T-cell (primary cell): ENCODE data around the gene PCLO. TPM values are rescaled to one million over a fixed set of nuclear protein-coding genes. Genes with fewer than 3 reads are reported as not detected.
"Not testable (repeated sequence)": the region's sequence is repeated elsewhere in the genome, so short reads cannot be mapped to it uniquely, and the experiment has no call there.

Experiments used
- ATAC-seq, 4 experiments: fragments of 200-7000 bp in 3 of 4; fragments of 150-1000 bp in 1 of 4; cut with Tn5 transposase; replicated peaks in 1 of 4; 1 replicate in 3 of 4; 2 replicates in 1 of 4; pipeline ENCODE4 v1.10.0; 2021; ENCODE audit warnings: moderate library complexity in 3 of 4, mild to moderate bottlenecking in 2 of 4, moderate number of reproducible peaks in 1 of 4
- CTCF ChIA-PET, 2 donors: fragments of 300-600 bp; sonication (Branson Sonifier 250); formaldehyde crosslinking; loops; one replicate each; lab custom pipeline; 2022; ENCODE audit warnings: antibody characterized with exemption in 2 of 2; lab: Charles Lee
- POLR2A ChIA-PET, 2 donors: fragments of 300-600 bp; sonication (Branson Sonifier 250); formaldehyde crosslinking; loops; one replicate each; lab custom pipeline; 2022; ENCODE audit warnings: antibody characterized with exemption in 2 of 2; lab: Charles Lee
- DNase-seq, 35 experiments: peaks; one replicate each; pipeline versions ENCODE4 v3.0.0 to v3.0.0-alpha.2; 2013 to 2023
- H3K27ac ChIP-seq: one replicate; pipeline ENCODE4 v1.5.1; 2013; ENCODE audit warnings: low read length
- H3K27me3 ChIP-seq, 2 experiments: replicated peaks in 1 of 2; 1 replicate in 1 of 2; 2 replicates in 1 of 2; pipeline versions ENCODE4 v1.6.1 to v1.7.0; 2013; ENCODE audit warnings: low read length in 1 of 2, mixed read lengths in 1 of 2; ENCODE audit not compliant: control insufficient read depth in 2 of 2, insufficient read depth in 2 of 2; ENCODE audit errors: extremely low read depth in 1 of 2
- H3K36me3 ChIP-seq, 2 donors: 1 replicate in 1 of 2; 2 replicates in 1 of 2; pipeline versions ENCODE4 v1.6.1 to v1.7.0; 2013; ENCODE audit warnings: low read length in 1 of 2; ENCODE audit not compliant: control insufficient read depth in 2 of 2, insufficient read depth in 1 of 2; ENCODE audit errors: extremely low read depth in 1 of 2
- H3K4me1 ChIP-seq, 2 experiments: 1 replicate in 1 of 2; 2 replicates in 1 of 2; pipeline versions ENCODE4 v1.6.1 to v1.7.0; 2013; ENCODE audit warnings: low read length in 2 of 2, mixed read lengths in 1 of 2; ENCODE audit not compliant: insufficient read depth in 2 of 2, control insufficient read depth in 1 of 2; ENCODE audit errors: extremely low read depth in 1 of 2
- H3K4me3 ChIP-seq, 2 donors: 1 replicate in 1 of 2; 2 replicates in 1 of 2; pipeline versions ENCODE4 v1.5.1 to v1.7.0; 2013; ENCODE audit warnings: mild to moderate bottlenecking in 2 of 2, low read length in 1 of 2, moderate library complexity in 1 of 2; ENCODE audit not compliant: control insufficient read depth in 1 of 2; ENCODE audit errors: extremely low read depth in 1 of 2
- H3K9me3 ChIP-seq: 2 replicates; pipeline ENCODE4 v1.7.0; 2013
- H3K27ac Mint-ChIP-seq, 2 donors: one replicate each; pipeline ENCODE4 v1.8.0; 2020 to 2021; ENCODE audit warnings: mild to moderate bottlenecking in 2 of 2, mixed read lengths in 2 of 2
- H3K27me3 Mint-ChIP-seq, 2 donors: one replicate each; pipeline ENCODE4 v1.8.0; 2021 to 2022; ENCODE audit warnings: mixed read lengths in 2 of 2
- H3K36me3 Mint-ChIP-seq: one replicate; pipeline ENCODE4 v1.8.0; 2021; ENCODE audit warnings: mixed read lengths
- H3K4me1 Mint-ChIP-seq, 3 donors: one replicate each; pipeline ENCODE4 v1.8.0; 2020 to 2022; ENCODE audit warnings: mixed read lengths in 3 of 3, mild to moderate bottlenecking in 1 of 3
- H3K4me3 Mint-ChIP-seq, 3 donors: one replicate each; pipeline ENCODE4 v1.8.0; 2020 to 2022; ENCODE audit warnings: mild to moderate bottlenecking in 3 of 3, mixed read lengths in 3 of 3, moderate library complexity in 3 of 3
- H3K9me3 Mint-ChIP-seq, 3 donors: one replicate each; pipeline ENCODE4 v1.8.0; 2020 to 2022; ENCODE audit warnings: mixed read lengths in 3 of 3
- WGBS: methylation state at CpG from one replicate; pipeline ENCODE4 v1.1.5; 2013; ENCODE audit warnings: missing lambda C conversion rate; ENCODE audit not compliant: insufficient coverage; 5-methylcytosine and 5-hydroxymethylcytosine counted together
- total RNA-seq, 35 experiments: library from RNA in 6 of 35; stranded (reverse) in 6 of 35; fragments of 120-200 nt in 1 of 35; gene quantifications; one replicate each; pipeline versions ENCODE4 v1.2.1 to v1.2.4 and lab custom pipeline; 2013 to 2026

Gene PCLO
- total RNA-seq, 5 donors from 2014 or later (not counting 1 experiment from before 2014, with no cell fraction given): 0.03 to 0.05 (median 0.03) TPM; not detected in 1

- Histone ChIP-seq H3K27ac (no peak overlapping the region), H3K4me3 (no peak overlapping the region), H3K27me3 (no peaks in the 10 kb centered on the region), H3K9me3 (no peaks in the 10 kb centered on the region), H3K36me3 (no peaks in the 10 kb centered on the region), H3K4me1 (no peaks in the 10 kb centered on the region)
- Mint-ChIP-seq H3K4me1 (no peaks in the 10 kb centered on the region), H3K36me3 (no peaks in the 10 kb centered on the region), H3K27me3 (no peaks in the 10 kb centered on the region), H3K4me3 (no peak overlapping the region), H3K9me3 (peaks cover 3 to 8% (median 6%) of the 10 kb centered on the region in 3 donors), H3K27ac (no peak overlapping the region)
- ChIA-PET POLR2A (no interaction called here), CTCF (no interaction called here)
- no peak for DNase-seq
- ATAC-seq: no peak
Observed at GRCh38 chr7:82925331-82925730, 237.4 kb downstream of the PCLO start.

DNA sequence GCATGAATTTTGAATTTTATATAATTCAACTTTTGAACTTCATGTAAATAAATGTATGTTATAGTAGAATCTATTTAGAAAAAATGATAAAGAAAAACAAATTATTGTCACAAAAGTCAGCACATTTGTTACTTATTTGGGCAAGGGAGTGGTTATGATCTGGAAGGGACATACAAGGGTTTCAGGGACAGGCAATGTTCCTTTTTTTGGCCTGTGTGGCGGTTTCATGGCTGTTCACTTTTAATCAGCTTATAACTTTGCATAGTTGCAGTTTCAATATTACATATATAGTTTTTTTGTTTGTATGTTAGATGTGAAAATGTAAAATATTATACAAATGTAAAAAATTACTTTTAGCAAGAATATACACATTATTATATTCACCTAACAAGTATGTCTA, 256.2 kb downstream of the PCLO start:
- no peaks in the 10 kb centered on the region for H3K36me3 Mint-ChIP-seq
- no peaks in the 10 kb centered on the region for H3K27me3 ChIP-seq
- H3K9me3 Mint-ChIP-seq: peaks cover 4 to 15% (median 5%) of the 10 kb centered on the region in 3 donors
- H3K4me1 Mint-ChIP-seq: no peaks in the 10 kb centered on the region
- no peak overlapping the region for H3K4me3 Mint-ChIP-seq
- H3K4me1 ChIP-seq: no peaks in the 10 kb centered on the region
- ATAC-seq (no peak), DNase-seq (no peak)
- WGBS: no CpG with 5 or more reads among the region's 1 CpG
- POLR2A ChIA-PET: no interaction called here
- H3K36me3 ChIP-seq: no peaks in the 10 kb centered on the region
- no peaks in the 10 kb centered on the region for H3K9me3 ChIP-seq
- H3K27me3 Mint-ChIP-seq: no peaks in the 10 kb centered on the region
- H3K27ac Mint-ChIP-seq: no peak overlapping the region
- CTCF ChIA-PET: no interaction called here
- H3K27ac ChIP-seq: no peak overlapping the region
- no peak overlapping the region for H3K4me3 ChIP-seq

DNA sequence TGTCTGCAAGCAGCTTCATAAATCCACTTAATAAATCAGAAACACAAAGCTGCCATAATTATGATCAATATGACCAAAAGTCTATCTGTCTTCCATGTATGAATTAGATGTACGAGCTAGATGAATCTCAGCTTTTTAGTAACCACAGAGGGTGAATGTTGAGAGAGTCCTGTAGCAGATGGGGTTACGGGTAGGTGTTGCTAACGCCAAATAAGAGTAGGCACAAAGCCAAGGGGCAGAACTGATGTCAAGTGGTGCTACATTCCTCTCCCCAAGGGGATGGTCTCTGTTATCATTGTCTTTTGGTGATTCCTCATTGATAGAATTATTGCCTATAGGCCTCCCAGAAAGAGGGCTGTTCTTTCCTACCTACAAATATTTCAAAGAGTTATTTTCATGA, 257.8 kb downstream of the PCLO start:
- Histone ChIP-seq H3K27me3 (no peaks in the 10 kb centered on the region), H3K4me1 (no peaks in the 10 kb centered on the region), H3K4me3 (no peak overlapping the region), H3K9me3 (no peaks in the 10 kb centered on the region), H3K36me3 (no peaks in the 10 kb centered on the region), H3K27ac (no peak overlapping the region)
- Mint-ChIP-seq H3K27ac (no peak overlapping the region), H3K36me3 (no peaks in the 10 kb centered on the region), H3K4me3 (no peak overlapping the region), H3K9me3 (peaks cover 0 to 15% (median 2%) of the 10 kb centered on the region in 3 donors), H3K4me1 (no peaks in the 10 kb centered on the region), H3K27me3 (no peaks in the 10 kb centered on the region)
- CTCF ChIA-PET: no interaction called here
- POLR2A ChIA-PET: no interaction called here
- DNase-seq (no peak), ATAC-seq (no peak)
- WGBS: 80% methylated on average over 1 of the region's 3 CpGs

DNA sequence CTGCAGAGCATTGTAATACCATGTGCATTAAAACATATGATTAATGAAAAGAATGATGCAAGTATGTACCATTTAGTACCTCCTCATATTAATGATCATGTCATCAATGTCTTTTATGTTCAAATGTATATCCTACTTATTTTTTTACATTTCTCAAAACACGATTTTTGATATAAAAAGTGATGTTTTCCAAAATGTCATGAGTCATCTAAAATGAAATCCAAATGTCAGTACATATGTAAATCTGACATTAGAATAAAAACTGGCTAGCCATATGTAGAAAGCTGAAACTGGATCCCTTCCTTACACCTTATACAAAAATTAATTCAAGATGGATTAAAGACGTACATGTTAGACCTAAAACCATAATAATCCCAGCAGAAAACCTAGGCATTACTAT, 261.6 kb downstream of the PCLO start:
- H3K4me3 ChIP-seq, H3K36me3 ChIP-seq, DNase-seq, ATAC-seq, H3K27me3 ChIP-seq, H3K36me3 Mint-ChIP-seq, H3K27ac ChIP-seq, H3K9me3 Mint-ChIP-seq, H3K4me1 Mint-ChIP-seq, CTCF ChIA-PET, H3K4me1 ChIP-seq, H3K27ac Mint-ChIP-seq, H3K4me3 Mint-ChIP-seq, POLR2A ChIA-PET, H3K9me3 ChIP-seq, H3K27me3 Mint-ChIP-seq: not testable (repeated sequence)
- no CpG with 5 or more reads among the region's 2 CpGs for WGBS

DNA sequence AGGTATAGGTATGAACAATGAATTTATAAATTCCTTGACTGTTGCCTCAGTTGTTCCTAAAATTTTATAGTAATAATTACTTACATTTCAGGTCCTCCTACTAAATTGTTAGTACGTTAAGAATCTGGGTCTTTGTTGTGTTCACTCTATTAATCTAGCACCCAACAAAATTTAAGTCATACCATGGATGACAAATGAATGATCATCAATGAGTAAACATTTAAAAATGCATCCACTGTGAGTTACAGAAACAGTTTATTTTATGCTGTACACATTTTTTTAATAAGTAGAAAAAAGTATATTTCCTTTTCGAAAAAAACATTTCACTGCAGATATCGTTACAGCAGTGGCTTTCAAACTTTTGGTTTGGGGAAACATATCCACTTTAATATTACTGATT, 265.2 kb downstream of the PCLO start:
- ATAC-seq: no peak
- no peak overlapping the region for H3K27ac ChIP-seq
- DNase-seq: no peak
- H3K4me3 ChIP-seq: no peak overlapping the region
- no peaks in the 10 kb centered on the region for H3K9me3 ChIP-seq
- H3K4me3 Mint-ChIP-seq: no peak overlapping the region
- H3K36me3 ChIP-seq: no peaks in the 10 kb centered on the region
- H3K4me1 ChIP-seq: no peaks in the 10 kb centered on the region
- no CpG with 5 or more reads among the region's 3 CpGs for WGBS
- H3K9me3 Mint-ChIP-seq: peaks cover 0 to 7% (median 0%) of the 10 kb centered on the region in 3 donors
- no peaks in the 10 kb centered on the region for H3K4me1 Mint-ChIP-seq
- H3K27me3 Mint-ChIP-seq: no peaks in the 10 kb centered on the region
- no peak overlapping the region for H3K27ac Mint-ChIP-seq
- no peaks in the 10 kb centered on the region for H3K36me3 Mint-ChIP-seq
- H3K27me3 ChIP-seq: no peaks in the 10 kb centered on the region
- ChIA-PET POLR2A (no interaction called here), CTCF (no interaction called here)

- H3K27me3 Mint-ChIP-seq, CTCF ChIA-PET, H3K4me3 Mint-ChIP-seq, H3K27me3 ChIP-seq, H3K36me3 Mint-ChIP-seq, H3K9me3 Mint-ChIP-seq, H3K4me3 ChIP-seq, H3K27ac Mint-ChIP-seq, H3K4me1 Mint-ChIP-seq, H3K4me1 ChIP-seq, ATAC-seq, DNase-seq, H3K27ac ChIP-seq, H3K9me3 ChIP-seq, POLR2A ChIA-PET, H3K36me3 ChIP-seq: not testable (repeated sequence)
- 64% methylated on average over 6 of the region's 7 CpGs for WGBS
Observed at GRCh38 chr7:82894341-82894740, 268.3 kb downstream of the PCLO start.

DNA sequence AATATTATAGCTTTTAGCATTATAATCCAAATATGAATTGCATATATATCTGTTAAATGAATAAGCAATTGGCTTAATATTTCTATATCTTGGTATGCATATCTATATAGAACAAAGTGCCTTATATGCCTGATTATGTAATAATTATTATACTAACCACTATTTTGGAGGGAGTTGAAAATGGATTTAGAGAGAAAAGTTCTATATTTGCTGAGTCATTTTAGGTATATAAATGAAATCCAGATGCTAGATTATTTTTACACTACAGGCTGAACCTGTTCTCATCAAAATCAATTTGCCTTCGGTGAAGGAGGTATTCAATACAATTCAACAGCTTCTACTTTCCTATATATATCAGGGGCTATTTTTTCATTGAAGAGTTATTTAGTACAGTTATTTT, 276.4 kb downstream of the PCLO start:
- H3K27me3 ChIP-seq: no peaks in the 10 kb centered on the region
- Mint-ChIP-seq H3K4me3 (no peak overlapping the region), H3K9me3 (peaks cover 0 to 4% (median 3%) of the 10 kb centered on the region in 3 donors), H3K4me1 (no peaks in the 10 kb centered on the region), H3K36me3 (no peaks in the 10 kb centered on the region), H3K27ac (no peak overlapping the region), H3K27me3 (no peaks in the 10 kb centered on the region)
- no peaks in the 10 kb centered on the region for H3K9me3 ChIP-seq
- no peak overlapping the region for H3K27ac ChIP-seq
- no CpG with 5 or more reads among the region's 1 CpG for WGBS
- POLR2A ChIA-PET: no interaction called here
- H3K4me1 ChIP-seq: no peaks in the 10 kb centered on the region
- no peak overlapping the region for H3K4me3 ChIP-seq
- CTCF ChIA-PET: interaction anchor here in 1 of 2 donors (0.7 kb wide), 1 partner anchor 668 kb away, joined by 3 read pairs; no protein-coding TSS in a partner anchor
- H3K36me3 ChIP-seq: no peaks in the 10 kb centered on the region
- ATAC-seq (no peak), DNase-seq (no peak)
